T-helper 9 cell (primary cell): Measurements from ENCODE around the gene BMP2K.
"Not testable (repeated sequence)": the region's sequence is repeated elsewhere in the genome, so short reads cannot be mapped to it uniquely, and the experiment has no call there.

Experiments used
- DNase-seq: peaks from one replicate; pipeline ENCODE4 v3.0.0-alpha.2; 2020

BMP2K gene

DNA sequence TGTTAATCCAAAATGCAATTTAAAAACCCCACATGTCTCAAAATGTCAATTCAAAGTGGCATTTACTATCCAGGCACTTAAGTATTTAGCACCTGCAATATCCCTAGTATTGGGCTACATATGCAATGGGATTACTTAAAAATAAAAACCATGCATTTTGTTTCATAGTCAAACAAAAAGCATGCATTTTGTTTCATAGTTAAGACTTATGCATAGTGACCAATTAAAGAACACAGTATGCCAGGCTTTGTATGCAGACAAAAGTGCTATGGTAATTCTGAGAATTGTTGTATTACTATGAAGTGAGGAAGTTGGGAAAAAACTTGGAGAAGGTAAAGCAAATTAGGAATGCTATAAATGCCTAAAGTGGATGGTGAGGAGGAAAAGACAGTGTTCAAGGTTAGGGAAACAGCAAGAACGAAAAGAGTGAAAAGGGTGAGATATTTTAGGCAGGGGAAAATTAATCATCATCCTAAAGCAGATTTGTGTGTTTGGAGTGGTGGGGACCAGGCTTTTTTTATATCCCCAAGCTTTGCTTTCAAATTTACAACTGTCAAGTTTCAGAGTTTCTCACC lies 10.6 kb upstream of the BMP2K start:
- no peak for DNase-seq

DNA sequence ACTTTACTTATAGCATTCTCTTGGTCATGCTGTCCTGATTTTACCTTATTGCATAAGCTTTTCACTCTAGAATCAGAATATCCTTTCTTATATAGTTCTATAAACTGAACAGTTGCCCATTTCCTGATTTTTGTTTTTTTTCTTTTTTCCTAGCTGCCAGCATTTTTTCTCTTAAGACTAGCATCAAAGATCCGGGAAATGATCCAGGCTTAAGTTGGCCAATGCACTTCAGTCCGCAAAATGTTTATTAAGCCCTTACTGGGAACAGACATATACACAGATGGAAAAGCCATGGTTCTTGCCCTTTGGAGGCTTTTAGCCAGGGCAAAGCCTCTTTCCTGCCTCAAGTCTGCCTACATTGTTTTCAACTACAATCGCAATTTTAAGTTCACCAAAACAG lies 10.1 kb upstream of the BMP2K start:
- no peak for DNase-seq

DNA sequence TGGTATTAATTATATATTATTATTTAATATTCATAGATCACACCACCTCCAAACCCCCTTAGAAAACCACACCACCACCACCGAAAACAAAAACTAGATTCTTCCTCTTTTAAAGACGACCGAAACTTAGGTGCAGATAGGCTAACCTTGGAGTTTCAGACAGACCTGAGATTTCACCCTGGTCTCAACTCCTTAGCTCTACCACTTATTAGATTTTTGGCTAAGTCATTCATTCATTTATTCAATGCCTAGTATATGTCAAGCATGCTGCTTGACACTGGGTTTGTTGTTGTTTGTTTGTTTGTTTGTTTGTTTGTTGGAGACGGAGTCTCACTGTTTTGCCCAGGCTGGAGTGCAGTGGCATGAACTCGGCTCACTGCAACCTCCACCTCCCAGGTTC lies 9.5 kb upstream of the BMP2K start:
- DNase-seq: no peak

DNA sequence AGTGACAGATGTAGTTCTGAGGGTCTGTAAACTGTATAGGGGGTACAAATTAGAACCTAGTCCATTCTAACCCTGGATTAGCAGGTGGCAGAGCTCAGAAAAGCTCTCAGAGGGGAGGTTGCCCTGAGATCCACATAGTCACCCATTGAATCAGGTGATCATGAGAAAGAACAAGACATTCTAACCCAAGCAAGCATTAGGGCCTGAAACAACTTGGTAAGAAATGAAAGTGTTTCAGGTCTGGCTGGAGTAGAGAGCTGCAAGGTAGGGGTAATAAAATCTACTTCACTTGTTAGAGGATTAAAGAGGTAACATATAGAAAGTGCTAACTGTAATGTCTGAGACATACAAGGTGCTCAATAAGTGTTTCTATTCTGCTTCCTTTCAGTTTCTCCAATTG lies 8.8 kb upstream of the BMP2K start:
- DNase-seq: no peak

DNA sequence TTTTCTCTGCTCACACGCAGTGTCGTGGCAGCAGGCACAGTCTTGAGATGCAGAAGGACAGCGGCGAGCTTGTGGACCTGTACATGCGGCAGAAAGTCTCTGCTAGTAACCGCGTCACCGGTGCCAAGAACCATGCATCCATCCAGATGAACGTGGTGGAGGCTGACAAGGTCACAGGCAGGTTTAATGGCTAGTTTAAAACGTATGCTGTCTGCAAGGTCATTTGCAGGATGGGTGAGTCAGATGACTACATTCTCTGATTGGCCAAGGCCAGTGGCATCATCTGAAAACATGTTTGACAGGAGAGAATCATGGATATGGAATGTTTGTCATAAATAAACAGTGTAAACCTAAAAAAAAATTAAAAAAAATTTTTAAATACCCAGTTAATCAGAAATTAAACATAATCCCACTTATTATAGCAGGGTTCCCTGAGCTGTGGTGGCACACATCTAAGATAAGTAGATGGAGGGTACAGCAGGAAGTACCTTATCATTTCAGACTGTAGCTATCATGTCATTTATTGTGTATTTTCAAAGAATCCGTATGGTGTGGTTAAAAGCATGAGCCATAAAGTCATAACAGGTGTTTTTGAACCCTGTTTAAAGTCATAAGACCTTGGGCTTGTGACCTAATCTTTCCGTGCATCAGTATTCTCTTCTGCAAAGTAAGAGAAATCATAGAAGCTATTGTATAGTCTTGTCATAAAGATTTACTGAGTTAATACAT lies 7.5 kb upstream of the BMP2K start:
- no peak for DNase-seq

DNA sequence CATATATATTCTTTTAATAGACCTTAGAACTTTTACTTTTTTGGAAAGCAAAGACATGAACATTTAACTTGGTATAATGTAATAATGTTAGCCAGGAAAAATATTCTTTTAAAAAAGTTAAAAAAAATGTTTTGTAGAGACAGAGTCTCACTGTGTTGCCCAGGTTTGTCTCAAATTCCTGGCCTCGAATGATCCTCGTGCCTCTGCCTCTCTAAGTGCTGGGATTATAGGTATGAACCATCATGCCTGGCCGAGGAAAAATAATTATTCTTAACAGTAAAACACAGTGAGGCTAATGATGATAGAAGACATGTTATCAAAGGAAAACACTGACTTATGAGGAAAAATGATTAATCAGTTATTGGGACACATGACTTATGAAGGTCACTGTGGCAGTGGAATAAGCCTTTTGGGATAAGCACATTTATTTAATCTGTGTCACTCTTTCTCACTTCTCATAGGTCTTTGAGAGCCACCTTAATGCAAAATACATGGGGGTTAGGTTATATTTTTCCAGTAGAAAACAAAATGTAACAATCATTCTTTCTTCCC lies 6.0 kb upstream of the BMP2K start:
- DNase-seq: no peak

DNA sequence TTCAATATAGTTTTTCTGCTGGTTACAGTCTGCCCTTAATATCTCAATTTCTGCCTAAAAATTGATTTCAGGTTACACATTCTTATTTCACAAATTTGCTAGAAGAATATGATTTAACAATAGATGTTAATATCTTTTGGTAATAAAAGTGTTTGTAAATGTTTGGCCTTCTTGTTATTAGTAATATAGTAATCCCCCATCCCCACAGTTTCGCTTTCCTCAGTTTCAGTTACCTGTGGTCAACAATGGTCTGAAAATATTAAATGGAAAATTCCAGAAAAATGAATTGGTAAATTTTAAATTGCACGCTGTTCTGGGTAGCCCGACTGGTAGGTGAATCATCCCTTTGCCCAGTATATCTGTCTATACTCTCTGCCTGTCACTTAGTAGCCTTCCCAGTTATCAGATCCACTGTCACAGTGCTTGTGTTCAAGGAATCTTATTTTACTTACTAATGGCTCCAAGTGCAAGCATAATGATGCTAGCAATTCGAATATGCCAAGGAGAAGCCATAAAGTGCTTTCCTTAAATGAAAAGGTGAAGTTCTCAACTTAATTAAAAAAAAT lies 3.5 kb upstream of the BMP2K start:
- DNase-seq: no peak

DNA sequence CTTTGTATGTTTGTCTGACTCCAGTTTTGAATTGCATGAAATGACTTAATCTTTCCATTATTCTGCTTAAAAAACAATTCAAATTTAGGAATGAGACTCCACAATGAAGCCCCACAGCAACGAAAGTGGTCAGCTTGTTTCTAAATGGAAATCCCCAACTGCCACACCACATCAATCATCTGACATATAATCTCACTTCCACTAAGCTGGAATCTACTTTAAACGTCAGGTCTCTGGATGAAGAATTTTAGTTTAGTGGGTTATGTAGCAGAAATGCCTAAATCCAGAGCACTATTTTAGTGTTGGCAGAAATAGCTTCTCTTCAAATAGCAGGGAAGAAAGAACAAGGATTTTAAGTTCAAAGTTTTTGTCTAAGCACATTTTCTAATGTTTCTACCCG lies 1.7 kb upstream of the BMP2K start:
- DNase-seq: no peak

DNA sequence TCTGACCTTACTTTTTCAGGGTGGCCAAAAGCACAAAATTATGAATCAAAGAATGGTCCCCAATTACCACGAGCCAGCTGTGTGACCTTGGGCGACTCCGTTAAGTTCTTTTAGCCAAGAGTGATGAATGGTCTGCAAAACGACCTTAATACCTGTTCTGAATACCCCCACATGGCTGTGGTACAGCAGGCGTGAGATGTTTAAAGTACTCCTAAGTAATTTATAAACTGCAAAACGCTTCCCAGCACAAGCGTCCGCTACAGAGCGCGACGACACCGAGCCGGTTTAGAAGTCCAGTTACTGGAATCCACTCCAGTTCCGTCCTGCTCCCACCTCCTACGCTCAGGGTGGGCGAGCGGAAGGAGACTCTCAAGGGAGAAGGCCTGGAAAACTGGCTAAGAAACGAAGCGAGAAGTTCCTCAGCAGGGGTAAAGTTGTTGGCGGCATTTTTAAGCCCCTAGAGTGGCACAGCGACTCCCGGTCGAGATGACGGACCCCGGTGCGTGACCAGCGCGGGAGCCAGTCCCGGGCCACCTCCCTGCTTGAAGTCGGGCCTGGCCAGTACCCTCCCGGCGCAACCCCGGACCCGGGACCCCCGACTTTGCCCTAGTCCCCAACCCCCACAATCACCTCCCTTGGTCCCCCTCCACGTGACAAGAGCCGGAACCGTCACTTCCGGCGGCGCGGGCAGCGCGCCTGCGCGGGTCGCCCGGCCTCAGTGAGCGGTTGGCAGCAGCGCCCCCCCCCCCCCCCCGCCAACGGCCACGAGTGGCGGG lies 659 bp upstream of the BMP2K start:
- peak; percentile 76 for DNase-seq

DNA sequence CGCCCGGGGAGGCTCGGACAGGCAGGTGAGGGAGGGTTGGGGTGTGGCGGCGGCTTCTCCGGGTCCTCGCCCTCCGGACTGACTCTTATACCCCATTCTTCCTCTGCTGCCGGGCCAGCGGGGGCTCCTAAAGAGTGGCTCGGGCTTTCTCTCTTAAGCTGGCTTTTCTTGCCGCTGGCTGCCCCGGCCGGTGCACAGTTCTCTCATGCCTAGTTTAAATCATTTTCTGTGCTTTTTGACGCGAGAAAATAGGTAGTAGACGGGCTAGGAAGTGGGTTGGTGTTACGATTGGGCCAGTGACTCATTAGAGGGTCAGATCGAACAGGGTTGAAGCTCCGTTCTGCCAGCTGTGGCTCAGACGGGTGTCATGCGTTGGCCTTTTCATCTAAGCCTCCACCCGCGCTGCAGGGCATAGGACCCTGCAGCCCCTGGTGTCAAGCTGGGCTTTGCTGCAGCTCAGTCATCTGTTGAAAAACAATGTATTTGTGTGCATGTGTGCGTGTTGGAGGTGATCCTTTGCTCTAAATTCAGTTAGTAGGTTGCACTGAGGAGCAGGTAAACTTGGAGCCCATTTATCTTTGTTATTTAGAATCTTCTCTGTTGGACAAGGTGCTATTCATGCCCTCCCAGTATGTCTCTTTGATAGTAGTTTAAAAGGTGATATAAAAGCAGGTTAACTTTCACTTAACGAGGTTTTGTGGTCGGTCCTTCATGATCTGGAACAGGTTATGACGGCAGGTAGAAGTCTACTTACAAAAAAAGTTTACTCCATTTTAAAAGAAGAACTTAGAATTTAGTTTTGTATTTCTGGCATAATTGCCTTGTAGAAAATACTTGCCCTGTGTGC lies 802 bp downstream of the BMP2K start:
- peak; percentile 22 for DNase-seq

DNA sequence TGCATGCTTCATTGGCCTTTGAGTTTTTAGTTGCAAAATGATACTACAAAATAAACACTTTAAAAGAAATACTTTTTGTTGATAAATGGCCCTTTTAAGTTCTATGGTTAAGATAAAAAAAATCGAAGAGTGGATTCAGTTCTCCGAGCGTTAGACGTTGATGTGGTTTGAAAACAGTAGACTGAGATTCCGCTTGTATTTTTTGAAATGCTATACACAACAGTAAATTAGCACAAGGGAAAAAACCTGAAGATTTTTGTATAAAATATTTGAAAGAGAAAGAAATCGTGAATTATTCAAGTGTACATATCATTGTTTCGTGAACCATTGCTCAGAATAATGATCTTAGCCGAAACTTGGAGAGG lies 1.4 kb downstream of the BMP2K start:
- DNase-seq: no peak

DNA sequence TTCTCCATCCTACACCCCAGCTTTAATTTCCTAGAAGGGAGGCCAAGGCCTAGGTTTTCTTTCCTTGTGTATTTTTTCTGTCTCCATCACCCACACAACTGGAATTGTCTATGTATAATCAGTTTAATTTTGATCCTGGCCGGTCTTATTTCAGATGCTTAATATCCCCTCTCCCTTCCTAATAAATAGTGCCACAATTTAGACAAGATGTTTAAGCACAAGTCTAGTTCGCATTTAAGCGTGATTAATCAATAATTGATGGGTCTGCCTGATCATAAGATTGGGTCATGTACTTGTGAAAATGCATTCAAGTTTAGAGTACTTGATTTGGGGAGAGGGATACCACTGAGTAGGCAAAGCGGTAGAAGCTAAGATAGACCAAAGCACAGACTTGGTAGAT lies 2.4 kb downstream of the BMP2K start:
- DNase-seq: no peak

DNA sequence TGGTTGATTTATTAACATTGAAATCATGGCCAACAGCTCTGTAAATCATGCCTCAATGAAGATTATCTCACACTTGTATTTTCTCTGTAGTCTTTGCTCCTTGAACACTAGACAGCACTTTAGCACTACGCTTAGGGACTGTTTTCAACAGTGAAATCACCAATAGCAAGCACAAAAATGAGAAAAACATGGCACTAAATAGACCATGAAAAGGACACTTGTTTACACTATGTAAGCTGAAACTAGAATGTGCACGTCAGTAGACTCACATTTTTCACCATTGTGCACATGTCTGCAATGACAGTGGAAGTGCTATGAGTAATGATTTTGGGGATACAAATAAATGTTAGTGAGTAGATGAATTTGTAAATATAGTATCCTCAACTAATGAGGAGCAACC lies 3.1 kb downstream of the BMP2K start:
- DNase-seq: no peak

DNA sequence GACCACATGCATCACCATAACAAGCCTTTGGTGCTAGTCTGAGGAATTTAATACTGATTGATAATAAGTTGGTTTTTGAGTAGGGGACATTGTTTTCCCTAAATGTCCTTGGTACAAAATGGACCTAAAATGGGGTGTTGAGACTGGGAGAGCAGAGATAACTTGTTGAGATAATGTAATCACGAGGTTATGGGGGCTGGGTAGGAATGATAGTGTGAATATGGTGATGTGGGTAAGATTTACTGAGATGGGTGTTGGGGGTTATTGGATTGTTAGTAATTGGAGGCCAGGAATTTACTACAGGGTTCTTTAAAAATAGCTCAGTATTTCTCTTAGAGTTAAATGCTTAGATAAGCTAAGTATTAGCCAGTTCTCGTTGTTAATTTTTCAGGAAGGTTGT lies 3.9 kb downstream of the BMP2K start:
- no peak for DNase-seq

DNA sequence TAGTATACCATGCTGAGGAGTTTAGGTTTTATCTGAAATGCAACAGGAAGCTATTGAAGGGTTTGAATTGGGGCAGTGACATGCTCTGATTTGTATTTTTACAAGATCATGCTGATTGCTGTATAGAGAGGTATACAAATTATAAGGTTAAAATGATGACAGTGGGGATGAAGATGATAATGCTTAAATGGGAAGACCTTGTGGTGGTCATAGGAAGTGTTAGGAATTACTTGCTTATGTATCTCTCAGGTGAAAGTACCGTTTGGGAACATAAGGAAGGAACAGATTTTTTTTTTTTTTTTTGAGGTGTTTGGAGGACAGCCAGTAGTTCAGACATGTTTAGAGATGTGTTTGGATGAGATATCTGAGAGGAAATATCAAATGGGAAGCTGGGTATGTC lies 5.0 kb downstream of the BMP2K start:
- DNase-seq: no peak

DNA sequence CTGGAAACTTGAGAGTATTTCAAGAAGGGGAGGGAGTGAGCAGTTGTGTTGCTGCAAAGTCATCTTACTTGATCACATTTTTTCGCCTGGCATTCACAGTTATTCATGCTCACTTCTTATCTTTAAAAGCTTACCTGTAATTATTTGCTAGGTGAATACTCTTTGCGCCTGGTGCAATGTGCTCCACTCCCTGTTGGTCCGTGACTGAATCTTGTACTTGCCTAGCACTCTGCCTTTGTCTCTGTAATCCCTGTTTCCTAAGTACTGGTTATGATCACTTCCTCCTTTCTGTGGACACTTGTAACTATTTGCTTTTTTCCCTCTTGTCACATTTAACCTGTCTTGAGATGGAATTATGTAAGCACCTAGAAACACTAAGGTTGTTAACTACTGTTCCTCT lies 5.8 kb downstream of the BMP2K start:
- DNase-seq: no peak

DNA sequence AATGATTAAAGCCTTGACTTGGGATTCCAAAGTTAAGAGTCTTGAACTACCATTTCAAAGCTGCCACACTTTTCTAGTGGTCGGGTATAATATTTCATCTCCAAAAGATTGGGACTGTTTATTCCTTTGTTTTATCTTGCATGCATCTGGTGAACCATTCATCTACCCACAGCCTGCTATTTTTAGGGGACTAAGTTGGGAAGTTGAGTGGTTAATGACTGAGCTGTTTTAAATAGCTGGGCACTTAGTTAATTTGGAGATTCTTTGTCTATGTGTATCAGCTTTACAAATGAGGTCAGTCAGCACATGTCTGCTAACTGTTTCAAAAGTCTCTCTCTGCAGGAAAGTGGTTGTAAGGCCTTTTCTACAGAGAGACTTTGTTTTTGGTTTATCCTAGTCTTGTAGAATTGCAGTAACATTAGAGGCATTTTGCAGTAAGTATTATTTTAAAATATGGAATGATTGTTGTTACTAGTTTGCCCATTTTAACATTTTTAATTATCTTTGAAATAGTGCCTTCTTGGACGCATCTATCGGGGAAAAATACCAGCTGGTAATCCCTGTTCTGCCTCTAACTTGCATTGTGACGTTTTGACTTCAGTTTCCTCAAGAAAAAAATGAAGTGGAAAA lies 8.2 kb downstream of the BMP2K start:
- no peak for DNase-seq

DNA sequence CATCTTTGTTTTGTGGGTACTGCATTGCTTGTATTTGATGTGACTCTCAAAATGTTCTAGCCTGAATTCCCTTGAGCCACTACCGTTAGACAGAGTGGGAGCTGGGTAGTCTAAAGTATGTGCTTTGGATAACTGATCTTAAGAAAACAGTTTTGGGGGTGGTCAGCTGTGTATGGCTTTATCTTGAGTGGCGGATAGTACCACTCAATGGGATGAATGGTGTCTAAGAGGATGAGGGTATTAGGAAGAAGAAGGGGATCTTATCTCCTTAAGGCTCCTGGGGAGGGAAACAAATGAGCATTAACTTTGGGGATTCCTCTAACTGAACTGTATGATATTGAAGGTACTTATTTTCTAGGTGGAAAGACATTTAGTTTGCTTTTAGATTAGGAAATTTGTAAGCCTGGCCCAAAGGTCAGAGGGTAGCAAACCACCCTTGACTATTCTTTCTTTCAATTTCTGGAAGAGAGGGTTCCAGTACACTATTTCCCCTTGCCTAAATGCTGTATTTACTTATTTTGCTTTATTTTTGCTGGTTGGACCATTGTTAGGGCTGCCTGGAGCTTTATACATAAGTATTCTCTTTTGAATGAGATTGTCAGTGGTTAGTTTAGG lies 11.3 kb downstream of the BMP2K start:
- no peak for DNase-seq

DNA sequence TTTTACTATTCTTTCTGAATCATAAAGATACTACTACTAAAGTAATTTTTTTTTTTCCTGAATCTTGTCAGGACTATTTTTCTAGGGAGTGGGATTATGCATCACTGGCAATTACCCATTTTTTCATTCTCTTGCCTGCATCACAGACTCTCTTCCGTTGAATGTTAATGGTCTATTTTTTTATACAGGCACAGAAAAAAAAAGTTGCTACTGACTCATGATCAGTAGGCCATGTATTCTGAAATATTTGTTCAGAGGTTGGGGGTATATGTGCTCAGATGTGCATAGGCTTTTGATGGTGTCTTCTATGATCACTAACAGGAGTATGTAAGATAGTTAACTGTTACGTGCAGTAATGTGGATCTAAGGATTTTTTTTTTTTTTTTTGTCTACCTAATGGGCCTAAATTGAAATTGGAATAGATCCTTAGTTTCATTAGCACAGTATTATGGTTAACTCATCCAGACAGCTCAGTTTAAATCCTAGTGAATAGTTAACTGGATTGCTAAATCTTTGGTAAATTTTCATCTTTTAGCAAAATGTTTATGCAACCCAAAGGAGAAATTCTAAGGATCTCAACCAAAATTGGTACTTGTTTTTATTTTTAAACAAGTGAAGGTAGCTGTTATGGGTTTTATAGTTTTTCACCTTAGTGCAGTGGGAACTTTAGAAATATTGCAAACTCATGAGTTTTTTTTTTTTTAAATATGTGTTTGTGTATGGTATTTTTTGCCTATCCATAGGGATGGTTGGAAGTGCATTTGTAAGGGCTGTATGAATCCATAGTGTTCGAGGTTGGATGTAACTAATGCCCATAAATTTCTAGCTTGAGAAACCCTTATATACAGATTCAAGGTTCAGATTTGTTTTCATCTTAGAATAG lies 12.1 kb downstream of the BMP2K start:
- DNase-seq: no peak

DNA sequence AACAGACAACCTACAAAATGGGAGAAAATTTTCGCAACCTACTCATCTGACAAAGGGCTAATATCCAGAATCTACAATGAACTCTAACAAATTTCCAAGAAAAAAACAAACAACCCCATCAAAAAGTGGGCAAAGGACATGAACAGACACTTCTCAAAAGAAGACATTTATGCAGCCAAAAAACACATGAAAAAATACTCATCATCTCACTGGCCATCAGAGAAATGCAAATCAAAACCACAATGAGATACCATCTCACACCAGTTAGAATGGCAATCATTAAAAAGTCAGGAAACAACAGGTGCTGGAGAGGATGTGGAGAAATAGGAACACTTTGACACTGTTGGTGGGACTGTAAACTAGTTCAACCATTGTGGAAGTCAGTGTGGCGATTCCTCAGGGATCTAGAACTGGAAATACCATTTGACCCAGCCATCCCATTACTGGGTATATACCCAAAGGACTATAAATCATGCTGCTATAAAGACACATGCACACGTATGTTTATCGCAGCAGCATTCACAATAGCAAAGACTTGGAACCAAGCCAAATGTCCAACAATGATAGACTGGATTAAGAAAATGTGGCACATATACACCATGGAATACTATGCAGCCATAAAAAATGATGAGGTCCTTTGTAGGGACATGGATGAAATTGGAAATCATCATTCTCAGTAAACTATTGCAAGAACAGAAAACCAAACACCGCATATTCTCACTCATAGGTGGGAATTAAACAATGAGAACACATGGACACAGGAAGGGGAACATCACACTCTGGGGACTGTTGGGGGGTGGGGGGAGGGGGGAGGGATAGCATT lies 19.7 kb downstream of the BMP2K start:
- DNase-seq: not testable (repeated sequence)
